GM23248 (cell line): ENCODE results near the gene TMEM203.

Experiments used
- EZH2 ChIP-seq: fragments of 200-600 bp; sonication (generic); IDR thresholded peaks from 2 replicates; pipeline ENCODE4 v1.6.1; 2018; ENCODE audit warnings: antibody characterized with exemption, mild to moderate bottlenecking; ENCODE audit not compliant: insufficient read depth, poor library complexity, severe bottlenecking
- EZH2phosphoT487 ChIP-seq: fragments of 200-600 bp; sonication (generic); IDR thresholded peaks from 2 replicates; pipeline ENCODE4 v1.6.1; 2018; ENCODE audit warnings: antibody characterized with exemption, moderate library complexity, mild to moderate bottlenecking, low read depth; ENCODE audit not compliant: insufficient read depth

- TF ChIP-seq EZH2 (no peak), EZH2phosphoT487 (no peak)
These were observed 17.4 kb downstream of the TMEM203 start for GRCh38 chr9:137188086-137188489.
